ENCODE measurements around the gene TNS1.

DNA sequence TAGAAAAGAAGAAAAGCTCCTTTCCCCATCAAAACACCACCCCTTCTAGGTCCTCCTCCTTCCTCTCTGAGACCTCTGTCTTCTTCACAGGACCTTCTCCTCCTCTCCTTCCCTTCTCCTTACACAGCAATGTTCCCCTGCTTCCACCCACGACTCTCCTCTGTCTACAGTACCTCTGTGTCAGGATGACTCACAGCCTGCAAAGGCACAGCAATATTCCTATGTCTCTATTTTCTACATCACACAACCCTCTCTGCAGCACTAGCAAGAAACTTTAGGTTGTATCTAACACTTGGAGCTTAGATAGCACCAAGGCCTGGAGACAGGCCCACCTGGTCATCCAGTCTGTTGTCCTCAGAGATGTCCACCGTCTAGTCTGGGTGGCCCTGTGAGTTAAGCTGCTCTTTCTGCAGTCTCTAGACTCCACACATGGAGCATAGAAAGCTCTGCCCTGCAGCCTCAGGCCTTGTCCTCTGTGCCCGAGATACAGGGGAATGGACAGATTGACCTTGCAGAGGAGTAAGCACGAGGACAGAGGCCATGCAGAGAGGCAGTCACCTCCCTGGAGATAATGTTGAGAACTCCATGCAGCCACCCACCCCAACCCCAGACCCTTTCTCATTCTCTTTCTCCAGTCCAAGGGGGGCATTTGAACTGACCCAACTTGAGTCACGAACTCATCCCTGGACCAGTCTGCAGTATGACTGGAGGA is 212.0 kb downstream of the TNS1 start:
- TF ChIP-seq, protein P1, sequence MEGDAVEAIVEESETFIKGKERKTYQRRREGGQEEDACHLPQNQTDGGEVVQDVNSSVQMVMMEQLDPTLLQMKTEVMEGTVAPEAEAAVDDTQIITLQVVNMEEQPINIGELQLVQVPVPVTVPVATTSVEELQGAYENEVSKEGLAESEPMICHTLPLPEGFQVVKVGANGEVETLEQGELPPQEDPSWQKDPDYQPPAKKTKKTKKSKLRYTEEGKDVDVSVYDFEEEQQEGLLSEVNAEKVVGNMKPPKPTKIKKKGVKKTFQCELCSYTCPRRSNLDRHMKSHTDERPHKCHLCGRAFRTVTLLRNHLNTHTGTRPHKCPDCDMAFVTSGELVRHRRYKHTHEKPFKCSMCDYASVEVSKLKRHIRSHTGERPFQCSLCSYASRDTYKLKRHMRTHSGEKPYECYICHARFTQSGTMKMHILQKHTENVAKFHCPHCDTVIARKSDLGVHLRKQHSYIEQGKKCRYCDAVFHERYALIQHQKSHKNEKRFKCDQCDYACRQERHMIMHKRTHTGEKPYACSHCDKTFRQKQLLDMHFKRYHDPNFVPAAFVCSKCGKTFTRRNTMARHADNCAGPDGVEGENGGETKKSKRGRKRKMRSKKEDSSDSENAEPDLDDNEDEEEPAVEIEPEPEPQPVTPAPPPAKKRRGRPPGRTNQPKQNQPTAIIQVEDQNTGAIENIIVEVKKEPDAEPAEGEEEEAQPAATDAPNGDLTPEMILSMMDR (IDR thresholded peaks at IDR 0.05) = no peak
- no peak for TF ChIP-seq POLR2A (IDR thresholded peaks at IDR 0.05)

All from Peyer's patch (tissue), 4 donors.